NOMO-1 treated with DMSO at 0.1 percent for 48 hours (cell line): ENCODE results near the gene SPTB.

Source experiments
- DNase-seq: peaks from one replicate; lab custom pipeline; 2025; ENCODE audit not compliant: unreplicated experiment; lab: John Stamatoyannopoulos, UW

Gene SPTB

DNA sequence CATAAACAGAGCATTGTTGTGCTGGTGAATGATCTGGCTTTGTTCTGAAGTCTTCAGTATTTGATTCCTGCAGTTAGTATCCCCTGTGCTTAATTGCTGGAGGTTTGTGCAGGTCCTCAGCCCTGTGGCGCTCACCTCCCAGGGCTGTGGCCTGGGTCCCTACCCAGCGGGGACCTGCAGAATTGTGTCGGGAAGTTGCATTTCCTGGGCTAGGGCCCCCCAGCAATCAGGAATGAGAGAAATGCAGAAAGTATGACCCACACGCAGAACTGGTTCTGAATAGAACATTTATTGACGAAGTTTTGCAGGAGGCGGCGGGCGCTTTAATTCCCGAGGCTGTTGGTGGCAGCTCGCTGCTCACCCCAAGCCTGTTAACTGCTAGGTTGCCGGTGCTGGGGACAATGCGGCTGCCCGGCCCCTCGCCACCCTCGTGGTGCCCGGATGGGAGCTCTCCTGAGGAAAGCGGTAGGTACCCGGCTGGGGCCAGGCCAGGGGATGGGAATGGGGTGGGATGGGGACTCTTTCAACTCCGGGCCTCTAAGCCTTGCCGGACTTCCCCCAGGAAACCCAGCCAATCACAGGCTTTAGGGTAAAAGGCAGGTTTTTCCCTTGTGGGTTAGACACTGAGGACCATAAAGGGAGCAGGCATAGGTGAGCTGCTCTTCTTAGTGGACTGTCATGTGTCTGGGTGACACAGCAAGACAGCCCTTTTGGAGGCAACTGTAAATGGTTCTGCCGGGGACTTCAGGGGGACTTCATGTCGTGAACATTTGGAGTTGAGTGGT is 163.9 kb downstream of the SPTB start:
- no peak for DNase-seq

- DNase-seq = no peak
These were observed 164.5 kb downstream of the SPTB start for GRCh38 chr14:64715146-64715627.

DNA sequence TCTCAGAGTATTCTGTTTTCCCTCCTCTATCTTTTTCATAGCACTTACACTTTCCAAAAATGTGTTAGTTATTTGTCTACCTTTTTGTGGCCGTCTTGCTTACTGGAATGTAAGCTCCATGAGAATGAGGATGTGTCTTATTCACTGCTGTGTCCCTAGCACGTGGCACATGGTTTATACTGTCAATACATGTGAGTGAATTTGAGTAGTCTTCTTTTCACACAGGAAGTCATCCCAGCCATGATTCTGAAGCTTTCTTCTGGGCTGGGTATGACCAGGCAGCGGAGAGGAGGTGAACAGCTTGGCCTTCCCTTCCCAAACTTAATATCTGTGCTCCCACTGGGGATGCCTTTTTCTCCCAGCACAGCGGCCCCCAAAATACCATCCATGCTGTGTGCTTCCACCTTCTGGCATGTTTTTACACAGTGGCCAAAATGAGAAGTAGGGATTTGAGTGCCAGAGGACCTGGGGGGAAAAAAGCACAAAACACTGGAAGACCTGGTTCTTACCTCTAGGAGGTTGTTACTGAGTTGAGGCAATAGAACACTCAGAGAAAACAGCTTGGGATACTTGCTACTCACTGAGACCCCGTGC is 165.2 kb downstream of the SPTB start:
- DNase-seq = no peak

DNA sequence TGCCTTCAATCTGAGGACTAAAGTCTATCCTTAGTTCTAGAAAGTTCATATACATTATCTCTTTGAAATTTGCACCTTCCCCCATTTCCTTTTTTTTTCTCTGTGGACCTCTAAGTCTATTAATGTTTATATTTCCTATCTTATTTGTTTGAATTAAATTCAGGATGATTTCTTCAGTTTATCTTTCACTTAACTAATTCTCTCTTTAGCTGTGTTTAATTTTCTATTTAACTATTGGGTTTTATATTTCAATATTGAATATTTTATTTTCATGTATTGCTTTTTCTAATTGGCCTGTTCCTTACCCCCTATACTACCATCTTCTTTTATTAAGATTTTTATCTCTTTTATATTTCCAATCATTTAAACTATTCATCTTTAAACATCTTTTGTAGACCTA is 166.0 kb downstream of the SPTB start:
- no peak for DNase-seq

DNA sequence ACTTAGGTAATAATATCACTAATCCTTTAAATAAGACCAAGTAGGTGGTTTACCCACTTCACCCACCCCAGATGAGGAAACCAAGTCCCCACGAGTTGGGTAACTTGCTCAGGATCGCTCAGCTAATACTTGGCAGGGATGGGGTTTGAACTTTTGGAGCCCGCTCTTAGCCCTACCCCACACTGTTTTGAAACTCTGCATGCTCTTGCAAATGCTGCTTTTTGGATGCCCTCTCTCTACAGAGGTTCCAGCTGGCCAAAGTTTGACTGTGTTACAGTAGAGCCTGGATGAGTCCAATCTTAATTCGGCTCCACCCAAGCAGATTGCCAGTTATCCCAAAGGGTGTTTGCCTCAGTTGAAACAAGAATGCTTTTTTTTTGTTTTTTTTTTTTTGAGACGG is 168.7 kb downstream of the SPTB start:
- DNase-seq = no peak

DNA sequence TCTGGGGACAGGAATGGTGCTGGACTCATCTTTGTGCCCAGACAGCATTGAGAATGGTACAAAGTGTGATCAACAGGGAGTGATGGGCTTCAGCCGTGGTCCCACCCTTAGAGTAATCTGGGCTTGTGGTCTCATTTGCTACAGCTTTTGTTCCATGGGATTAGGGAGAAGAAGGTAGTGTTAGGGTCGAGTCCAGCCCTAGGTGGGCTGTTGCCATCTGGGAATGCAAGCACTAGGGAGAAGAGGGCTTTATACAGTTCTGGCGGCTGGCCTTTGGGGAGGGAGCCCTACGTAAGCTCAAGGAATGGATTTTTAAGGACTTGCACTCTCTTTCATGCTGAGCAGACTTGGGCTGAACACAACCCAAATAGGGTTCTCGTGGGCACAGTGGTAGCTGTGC is 170.6 kb downstream of the SPTB start:
- no peak for DNase-seq

DNA sequence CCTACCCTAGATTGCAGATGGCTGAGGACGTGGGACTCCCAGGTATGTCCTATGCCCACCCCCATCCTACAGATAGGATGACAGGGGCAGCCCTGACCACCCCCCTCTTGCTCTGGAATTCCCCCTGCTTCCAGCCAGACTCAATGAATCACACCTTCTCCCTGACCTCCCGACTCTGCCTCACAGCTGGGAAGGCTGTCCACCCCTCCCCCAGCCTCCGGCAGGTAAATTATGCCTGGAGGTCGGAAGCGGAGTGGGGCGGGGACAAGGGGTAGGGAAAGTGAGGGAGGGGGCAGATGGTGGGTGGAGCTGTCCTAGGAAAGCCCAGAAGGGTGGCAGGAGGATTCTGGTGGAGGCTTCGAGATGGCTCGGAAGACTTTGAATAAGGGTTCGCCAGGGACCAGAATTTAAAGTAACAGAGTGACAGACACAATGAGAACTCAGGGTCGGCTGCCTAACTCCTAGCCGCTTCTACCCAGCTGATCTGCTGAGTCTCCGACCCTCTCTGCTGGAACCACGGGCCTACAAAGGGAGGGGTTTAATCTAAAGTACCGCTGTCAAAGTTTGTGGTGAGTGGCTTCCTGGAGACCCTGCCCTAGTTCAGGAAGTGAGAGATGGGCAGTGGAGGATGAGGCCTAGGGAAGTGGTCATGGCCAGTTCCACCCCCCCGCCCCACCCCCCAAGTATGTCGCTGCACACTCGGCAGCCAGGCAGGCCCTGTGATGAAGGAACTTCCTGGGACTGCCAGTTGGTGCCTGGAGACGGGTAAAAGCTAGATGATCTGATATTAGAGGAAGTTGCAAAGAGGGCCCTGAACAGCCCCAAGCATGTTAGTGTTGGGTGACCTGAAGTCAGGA is 171.3 kb downstream of the SPTB start:
- peak; percentile 88 for DNase-seq

DNA sequence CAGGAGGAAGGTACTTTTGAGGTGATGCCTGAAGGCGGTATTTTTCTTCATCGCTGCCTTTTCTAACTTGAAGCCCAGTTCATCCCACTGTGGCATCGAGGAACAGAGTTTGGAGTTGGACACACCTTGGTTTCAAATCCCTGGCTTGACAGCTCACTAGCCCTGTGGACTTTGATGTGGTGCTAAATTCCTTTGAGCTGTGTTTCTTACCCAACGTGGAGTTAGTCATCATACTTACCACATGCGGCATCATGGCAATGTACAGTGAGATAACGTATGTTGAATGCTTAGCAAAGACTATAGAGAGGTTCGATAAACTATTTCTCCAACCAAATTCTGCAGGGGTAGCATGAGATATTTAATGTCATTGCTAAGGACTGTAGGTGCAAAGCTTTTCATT is 172.0 kb downstream of the SPTB start:
- peak; percentile 43 for DNase-seq

- DNase-seq = no peak
These were observed 173.0 kb downstream of the SPTB start for GRCh38 chr14:64706593-64707193.

DNA sequence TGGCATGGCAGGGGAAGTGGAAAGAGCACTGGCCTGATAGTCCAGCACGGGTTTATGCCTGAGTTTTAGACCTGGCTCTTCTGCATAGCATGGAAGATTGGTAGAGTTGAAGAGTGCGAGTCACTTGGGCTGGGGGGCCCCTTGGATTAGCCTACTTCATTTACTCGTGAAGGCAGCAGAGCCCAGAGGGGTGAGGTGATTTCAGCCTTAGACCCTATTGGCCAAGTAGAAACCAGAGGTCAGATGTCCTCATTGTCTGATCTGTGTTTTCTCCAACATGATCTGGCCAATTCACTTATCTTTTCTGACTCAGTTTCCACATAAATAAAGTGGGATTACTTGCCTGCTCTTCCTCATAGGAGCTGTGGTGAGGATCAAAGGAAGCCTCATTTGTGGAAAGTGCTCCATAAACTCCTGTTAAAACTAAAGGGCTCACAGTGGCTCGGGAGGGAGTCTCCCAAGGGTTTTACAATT is 173.6 kb downstream of the SPTB start:
- no peak for DNase-seq

- peak; percentile 56 for DNase-seq
These were observed 174.2 kb downstream of the SPTB start for GRCh38 chr14:64705381-64706118.

DNA sequence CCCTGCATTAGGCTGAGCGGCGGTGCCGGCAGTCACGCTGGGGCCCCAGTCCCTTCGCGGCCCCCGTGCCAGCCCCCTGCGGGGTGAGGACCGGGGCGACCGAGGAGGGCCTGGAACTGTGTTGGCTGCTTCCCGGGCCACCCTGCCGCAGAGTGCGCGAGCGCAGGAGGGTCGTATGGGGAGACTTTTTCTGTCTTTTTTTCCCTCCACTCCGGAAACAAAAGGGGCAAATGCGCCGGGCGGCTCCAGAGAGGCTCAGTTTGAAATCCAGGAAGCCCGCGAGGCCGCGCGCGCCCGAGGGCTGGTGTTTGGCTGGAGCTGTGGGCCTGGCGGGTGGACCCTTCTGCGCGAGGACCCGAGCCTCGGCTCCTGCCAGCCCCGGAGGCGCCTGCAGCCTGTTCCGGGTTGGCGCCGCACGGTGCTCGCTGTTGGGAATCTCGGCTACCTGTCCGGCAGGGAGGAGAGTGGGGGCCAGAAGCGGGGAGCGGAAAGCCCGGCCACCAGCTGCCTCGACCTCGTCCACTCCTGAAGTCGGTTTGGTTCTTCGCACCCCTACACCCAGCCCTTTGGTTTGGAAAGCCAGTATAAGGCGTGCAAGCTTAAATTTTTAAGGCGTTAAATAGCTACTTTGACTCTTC is 174.8 kb downstream of the SPTB start:
- peak; percentile 31 for DNase-seq

DNA sequence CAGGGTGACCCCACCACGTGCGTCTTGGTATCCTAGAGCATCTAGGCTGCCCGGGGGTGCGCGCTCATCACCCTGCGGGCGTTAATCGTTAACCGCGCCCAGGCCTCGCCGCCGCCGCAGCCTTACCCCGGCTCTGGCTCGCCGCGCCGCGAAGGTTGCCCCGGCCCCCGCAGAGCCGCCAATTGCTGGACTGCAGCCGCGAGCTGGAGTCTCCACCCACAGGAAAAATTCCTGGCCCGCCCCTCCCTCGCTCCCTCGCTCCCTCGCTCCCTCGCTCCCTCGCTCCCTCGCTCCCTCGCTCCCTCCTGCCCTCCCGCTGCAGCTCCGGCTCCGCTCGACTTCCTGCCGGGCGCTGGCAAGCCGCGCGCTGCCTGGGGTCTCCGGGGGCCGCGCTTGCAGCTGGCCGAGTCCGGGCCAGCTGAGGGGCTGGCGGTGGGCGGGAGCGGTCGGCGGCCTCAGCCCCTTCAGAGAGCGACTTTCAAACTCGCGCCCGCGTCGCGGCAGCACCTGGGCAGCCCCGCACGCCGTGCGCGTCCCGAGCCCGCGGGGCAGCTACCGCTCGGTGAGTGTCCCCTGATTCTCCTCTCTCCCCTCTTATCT is 175.5 kb downstream of the SPTB start, which contains the start of gene PLEKHG3:
Gene PLEKHG3, plus strand, starts transcription at position 282 of the 600 bp plus-strand sequence. CDS start 23,208 bp downstream, outside the sequence.
- DNase-seq = no peak

DNA sequence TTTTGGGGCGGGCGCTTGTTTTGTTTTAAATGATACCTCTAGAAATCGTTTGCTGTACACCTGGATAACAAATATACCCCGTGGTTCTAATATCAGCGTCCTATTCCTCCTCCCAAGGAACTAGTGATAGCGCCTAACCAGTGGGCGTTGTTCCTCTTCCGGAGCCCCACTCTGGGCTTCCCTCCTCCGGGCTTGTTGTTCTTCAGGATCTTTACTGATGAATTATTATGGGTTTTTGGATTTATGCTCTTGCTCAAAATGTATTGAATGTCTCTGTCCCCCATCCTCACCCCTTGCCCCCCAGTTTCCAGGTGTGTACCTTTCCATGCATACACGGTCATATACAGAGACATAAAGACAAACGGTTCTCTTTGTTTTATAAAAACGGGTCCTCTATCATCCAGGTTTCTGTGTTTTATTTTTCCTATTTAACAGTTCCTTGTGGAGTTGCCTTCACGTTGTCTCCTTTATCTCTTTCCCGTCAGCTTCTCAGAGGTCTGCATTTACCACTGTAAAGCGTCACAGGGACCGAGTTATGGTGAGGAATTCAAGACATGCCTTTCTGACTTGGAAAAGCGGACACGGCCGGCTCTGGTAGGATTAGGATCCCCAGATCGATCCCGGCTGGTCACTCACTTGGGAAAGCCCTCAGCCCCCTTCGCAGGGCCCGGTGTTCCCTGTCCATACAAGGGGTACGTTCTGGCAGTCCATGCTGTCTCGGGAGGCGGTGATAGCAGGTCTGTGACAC is 176.1 kb downstream of the SPTB start:
- DNase-seq = no peak

DNA sequence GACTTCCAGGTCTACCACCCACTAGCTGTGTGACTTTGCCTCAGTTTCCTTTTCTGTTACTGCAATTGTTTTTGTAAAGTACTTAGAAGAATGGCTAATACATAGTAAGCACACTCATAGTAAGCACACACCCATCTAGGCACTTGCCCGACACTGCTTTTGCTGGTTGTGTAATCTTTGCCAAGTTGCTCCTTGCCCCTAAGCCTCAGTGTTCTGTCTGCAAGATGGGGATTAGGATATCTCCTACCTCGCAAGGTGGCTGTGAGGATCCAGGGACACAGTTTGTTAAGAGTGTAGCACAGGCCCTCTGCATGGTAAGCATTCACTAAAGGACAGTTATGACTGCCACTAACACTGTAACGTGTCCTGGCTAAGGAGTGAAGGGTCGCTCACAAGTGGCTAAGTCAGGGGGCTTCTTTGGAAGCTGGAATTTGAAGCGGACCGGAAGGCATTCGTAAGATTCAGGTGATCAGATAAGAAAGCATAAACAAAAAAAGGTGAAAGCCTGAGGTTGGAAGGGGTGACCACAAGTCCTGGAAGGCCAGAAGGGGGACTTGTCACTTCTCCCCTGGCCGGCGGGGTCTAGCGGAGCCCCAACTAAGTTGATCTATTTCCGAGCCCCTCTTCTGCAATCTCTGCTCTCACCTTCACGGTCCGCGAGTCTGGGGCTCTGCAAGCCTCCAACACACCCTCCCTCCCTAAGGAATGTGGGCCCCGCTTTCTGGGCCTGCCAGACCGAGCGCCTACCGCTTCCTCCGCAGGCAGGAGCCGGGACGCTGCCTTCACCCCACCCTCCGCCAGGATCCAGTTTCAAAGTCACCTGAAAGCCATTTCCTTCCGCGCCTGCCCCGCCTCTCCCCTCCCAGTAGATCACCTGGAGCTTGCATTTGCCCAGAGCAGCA is 177.0 kb downstream of the SPTB start:
- DNase-seq = no peak

DNA sequence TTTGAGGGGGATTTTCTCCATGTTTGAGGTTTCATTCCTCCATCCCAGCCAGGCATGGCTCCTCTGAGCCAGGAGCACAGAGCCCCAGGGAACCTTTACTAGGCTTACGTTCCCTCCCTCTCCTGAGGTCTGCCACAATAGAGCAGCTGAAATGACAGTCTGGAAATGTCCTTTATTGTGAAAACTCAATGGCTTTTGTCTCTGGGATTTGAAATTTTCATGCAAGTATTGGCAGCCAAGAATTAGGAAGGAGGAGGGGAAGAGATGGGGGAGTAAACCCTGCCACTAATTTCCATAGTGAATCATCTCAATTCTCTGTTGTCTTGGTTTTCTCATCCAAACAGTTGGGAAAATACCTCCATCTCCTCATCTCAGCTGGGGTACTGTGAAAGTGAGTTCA is 178.0 kb downstream of the SPTB start:
- DNase-seq = no peak

GRCh38 chr14:64700894-64701293 is 178.8 kb downstream of the SPTB start:
- no peak for DNase-seq

DNA sequence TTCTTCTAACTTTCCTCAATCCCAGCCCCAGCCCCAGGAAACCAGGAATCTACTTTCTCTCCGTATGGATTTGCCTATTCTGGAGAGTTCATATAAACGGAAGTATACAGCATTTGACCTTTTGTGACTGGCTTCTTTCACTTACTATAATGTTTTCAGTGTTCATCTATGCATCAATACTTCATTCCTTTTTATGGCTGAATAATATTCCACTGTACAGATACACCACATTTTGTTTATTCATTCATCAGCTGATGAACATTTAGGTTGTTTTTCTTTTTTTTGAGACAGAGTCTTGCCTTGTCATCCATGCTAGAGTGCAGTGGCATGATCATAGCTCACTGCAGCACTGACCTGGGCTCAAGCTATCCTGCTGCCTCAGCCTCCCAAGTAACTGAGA is 179.4 kb downstream of the SPTB start:
- DNase-seq = no peak
